ENCODE data around the gene RER1.

GRCh38 chr1:2404142-2404889 lies 12.7 kb downstream of the RER1 start:
- TF ChIP-seq CTCF (IDR thresholded peaks at IDR 0.05) (no peak), POLR2A (IDR thresholded peaks at IDR 0.05) (no peak)
